GM18870 (cell line): ENCODE measurements around the gene THOC1.

Experiments
- ATAC-seq: cut with Tn5 transposase; IDR thresholded peaks from one replicate; pipeline ENCODE4 v1.9.1; 2021; ENCODE audit warnings: moderate library complexity; ENCODE audit not compliant: unreplicated experiment

THOC1 gene

DNA sequence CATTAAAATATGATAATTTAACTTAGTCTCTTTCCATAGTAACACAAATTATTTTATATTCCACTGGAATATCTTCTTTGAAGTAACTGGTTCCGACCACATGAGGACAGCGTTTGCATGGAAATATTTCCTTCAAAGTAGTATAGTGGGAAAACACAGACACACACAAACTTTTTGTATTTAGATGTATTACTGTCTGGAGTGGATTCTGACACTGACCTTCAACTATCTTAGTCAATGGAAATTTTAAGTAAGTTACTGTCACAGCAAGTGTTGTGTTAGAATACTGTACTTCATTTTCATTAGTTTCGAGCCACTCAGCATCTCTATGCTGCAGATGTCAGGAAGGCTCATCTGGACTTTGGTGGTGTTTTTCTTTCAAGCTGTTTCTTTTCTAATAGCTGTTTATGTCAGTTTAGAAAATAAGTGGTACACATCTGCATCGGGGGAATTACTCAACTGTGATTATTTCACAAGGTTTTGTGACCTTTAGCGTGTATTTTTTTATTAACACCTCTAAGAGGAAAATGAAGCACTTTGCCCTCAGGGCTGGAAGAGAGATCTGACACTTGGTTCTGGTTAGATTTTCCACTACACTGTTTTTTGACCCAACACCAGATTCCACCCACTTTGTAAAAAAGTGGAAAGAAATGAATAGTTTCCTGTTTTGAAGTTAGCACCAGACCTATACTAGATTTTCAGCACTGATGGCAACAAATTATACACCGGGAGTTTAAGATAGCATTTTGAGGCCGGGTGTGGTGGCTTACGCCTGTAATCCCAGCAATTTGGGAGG lies 18.9 kb upstream of the THOC1 start:
- ATAC-seq: no peak

DNA sequence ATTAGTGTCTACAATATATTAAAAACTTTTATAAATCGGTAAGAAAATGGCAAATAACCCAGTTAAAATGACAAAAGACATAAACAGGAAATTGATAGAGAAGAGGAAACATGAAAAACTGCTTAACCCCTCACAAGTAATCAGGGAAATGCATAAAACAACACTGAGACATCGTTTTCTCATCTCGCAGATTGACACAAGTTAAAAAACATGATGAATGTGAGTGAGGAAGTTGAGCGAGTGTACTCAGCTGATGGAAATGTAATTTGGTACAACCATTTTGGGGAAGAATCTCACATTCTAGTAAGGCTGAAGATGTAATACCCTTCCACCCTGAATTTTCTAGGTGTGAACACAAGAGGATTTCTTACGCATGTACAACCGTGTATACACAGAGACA lies 18.0 kb upstream of the THOC1 start:
- ATAC-seq: no peak

DNA sequence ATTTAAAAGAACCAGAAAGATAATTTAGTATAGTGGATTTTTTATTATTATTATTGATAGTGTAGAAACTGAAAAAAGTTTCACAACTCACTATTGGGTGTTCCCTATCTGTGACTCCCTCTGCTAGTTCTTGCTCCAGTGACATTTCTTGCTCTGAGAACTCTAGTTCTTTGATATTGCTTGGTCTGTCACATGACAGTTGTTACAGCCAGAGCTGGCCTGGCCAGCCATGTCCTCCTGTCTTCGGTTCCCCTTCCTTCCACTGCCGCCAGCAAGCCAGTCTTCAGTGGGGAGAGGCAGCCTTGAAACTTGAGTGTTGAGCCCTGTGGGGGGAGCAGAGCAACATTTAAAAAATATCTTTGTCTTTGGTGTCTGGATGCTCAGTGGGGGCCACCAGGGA lies 7.6 kb upstream of the THOC1 start:
- ATAC-seq: no peak

DNA sequence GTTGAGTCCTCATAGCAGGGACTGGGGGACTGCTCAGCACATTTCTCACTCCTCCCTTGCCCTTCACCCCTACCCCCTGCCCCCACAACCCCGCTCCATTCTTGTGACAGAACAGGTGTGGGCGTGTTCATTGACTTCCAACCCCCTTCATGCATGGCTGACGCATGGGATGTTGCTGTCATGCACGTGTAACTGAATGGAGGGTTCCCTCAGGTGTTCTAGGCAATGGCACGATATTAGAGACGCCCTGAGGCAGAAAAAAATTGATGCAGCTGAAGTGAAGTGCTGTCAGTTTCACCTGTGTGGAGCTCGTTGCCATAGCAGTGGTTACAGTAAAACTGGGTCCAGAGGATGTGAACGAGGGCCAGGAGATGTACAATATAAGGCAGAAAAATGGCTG lies 6.5 kb upstream of the THOC1 start:
- ATAC-seq: no peak

DNA sequence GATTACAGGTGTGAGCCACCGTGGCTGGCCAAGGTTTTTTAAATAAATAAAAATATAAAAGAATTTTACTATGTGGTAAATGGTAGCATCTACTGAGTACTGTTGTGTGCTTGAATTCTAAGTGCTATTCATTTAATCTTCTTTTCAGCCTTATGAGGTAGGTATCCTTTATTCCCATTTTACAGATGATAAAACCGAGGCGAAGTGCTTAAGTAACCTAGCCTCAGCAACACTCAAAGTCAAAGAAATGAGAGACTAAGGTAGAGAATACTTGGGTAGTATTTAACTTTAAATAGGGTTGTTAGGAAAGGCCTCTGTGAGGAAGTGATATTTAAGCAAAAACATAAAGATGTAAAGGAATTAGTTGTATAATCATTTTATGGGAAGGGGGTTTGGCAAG lies 5.7 kb upstream of the THOC1 start:
- no peak for ATAC-seq

DNA sequence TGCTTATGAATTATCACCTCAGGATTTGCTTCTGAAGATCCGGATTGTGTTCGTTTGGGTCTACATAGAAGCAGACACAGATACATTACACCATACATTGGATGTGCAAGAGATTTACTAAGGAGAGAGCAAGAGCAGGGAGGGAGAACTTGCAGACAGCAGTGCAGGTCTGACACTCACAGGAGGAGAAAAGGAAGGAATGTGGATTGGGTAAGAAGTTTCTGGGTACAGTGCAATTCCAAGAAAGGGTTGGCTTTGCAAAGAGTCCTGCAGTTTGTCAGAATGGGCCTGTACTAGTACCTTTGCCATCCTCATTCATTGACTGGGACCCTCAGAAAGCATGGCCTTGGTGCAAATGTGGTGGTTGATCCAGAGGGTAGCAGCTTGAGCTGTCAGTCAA lies 4.8 kb upstream of the THOC1 start:
- no peak for ATAC-seq

DNA sequence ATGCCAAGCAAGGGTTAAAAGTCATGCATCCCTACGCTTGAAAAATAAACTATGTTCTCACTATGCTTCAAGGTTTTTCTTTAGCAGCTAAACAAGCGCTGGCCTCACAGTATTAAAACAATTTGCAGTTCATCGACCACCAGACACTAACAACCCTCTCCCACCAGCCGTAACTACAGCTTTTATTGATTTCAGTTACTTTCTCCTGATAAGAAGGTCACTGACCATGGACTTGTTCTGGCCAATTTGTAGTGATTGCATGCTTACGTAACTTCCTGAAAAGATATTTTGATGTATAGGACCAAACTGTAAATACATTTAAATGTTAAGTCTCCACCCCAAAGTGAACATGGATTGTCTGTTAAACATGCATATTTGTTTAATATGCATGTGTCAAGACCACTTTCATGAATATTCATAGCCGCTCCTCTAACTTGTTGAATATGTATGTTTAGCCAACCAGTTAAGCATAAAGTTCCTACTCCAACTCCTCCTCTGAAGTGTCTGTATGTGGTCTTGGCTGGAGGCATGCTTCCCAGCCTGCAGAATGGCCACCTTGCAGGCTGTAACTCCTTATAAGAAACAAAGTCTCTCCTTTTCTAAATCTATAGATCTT lies 1.7 kb upstream of the THOC1 start:
- no peak for ATAC-seq

DNA sequence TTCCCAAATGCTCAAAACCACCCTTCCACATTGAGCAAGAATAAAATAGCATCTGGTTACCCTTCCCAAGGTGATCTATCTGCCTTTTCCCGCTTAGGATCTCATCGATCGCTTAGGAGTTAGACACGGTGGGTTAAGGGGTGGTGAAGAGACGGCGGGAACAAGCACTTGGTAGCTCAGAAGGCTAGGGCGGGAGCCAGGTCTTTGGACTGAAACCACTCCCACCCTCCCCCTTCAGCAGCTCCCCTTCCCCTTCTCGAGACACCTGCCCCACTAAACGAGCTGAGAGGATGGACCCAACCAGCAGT lies 513 bp downstream of the THOC1 start:
- peak; percentile 16 for ATAC-seq

DNA sequence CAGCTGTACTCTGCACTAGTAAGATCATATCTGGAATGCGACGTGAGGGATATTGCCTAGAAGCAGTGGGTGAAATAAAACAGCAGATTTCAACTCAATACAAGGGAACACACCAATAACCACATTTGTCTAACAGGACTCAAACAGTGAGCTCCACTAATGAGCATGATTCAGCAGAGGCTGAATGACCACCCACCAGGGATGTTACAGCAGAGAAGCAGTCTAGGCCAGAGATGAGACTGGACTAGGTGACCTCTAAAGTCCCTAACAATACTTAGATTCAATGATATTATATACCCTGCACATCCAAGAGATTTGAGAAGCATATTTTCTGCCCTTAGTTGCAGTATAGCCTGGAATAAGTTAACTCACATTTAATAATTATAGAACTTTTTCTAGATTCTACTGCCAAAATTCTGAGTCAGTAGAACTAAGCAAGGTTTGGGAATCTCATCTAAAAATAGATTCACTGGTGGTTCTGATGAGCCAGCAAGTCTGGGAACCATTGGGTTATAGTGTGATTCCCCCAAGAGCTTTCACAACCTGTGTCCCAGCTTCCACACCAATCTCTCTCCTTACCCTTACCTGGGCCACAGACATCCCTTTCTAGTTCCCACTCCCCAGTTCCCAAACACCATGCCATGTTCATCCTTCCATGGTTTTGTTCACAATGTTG lies 6.3 kb downstream of the THOC1 start:
- no peak for ATAC-seq

DNA sequence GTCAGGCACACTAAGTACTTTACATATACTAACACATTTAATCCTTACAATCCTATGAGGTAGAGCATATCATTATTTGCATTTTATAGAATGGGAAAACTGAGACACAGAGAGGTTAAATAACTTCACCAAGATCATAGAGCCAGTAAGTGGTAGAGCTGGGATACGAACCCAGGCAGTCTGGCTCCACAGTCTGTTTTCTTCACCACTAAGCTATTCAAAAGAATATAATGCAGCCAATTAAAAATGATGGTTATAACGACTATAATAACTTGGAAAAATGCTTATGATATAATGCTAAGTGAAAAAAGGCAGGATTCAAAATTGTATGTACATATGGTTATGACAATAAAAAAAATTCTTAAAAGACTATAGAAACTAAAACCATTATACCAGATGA lies 7.3 kb downstream of the THOC1 start:
- no peak for ATAC-seq

DNA sequence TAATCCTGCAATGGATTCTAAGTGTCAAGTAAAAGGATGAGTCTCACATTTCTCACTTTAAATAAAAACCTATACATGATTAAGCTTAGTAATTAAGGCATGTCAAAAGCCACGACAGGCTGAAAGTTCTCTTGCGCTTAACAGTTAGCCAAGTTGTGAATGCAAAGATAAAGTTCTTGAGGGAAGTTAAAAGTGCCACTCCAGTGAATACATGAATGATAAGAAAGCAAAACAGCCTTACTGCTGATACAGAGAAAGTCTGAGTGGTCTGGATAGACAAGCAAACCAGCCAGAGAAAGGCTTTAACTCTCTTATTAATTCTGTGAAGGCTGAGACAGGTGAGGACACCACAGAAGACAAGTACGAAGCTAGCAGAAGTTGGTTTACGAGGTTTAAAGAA lies 12.7 kb downstream of the THOC1 start:
- no peak for ATAC-seq

DNA sequence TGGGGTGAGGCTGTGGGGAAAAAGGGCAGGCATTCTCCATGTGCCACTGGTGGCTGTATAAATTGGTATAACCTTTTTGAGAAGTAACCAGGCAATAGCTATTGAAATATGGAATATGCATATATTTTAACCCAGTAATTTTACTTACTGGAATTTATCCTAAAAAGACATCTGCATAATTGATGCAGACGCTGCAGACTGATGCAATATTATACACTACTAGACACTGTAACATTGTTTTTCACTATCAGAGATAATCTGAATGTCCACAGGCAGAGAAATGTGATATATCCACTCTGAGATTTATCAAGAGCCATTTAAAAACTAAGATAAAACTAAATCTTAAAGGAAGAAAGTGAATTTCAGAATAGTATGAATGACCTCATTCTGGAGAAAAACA lies 14.7 kb downstream of the THOC1 start:
- no peak for ATAC-seq

DNA sequence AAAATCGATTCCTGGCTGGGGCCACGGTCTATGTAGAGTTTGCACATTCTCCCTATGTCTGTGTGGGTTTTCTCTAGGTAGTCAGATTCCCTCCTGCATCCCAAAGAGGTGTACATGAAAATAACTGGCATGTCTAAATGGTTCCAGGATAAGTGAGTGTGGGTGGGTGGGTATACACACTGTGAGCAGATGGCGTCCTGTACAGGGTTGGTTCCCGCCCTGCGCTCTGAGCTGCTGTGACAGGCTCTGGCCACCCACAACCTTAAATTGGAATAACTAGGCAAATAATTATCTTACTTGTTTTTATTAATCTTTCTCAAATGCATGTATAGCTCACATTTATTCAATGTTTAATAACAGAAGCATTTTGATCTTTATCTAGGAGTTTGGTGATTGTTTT lies 16.3 kb downstream of the THOC1 start:
- no peak for ATAC-seq

DNA sequence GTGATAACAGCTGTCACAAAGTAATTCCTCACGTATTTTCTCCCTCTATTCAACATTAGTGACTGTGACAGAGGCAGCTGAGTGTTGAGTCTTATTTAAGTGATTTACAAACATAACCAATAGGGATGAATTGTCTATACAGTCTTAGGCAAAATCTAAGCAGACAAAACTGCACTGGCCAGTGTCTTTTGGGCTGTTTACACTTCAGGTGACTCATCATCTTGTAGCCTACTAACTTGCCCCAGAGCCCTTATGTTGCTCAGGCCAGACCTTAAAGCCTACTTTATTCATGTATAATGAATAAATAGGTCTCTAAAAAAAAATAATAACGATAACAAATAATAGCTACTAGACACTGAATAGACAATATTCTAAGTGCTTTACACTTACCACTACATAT lies 17.2 kb downstream of the THOC1 start:
- ATAC-seq: no peak

DNA sequence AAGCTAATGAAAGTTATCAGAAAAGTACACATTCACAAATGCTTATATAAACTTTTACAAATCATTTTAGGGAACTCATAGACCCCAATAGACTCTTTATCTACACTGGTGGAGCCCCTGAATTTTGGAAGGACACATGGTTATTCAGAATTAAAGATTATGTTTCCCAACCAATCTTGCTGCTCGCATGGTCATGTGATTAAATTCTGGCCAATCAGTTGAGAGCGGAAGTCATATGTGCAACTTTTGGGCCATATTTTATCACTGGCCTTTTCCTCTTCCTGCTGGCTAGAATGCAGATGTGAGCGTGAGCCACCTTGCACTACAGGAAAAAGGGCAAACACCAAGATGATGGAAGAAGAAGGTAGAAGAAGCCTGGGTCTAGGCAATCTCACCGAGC lies 19.8 kb downstream of the THOC1 start:
- ATAC-seq: no peak

DNA sequence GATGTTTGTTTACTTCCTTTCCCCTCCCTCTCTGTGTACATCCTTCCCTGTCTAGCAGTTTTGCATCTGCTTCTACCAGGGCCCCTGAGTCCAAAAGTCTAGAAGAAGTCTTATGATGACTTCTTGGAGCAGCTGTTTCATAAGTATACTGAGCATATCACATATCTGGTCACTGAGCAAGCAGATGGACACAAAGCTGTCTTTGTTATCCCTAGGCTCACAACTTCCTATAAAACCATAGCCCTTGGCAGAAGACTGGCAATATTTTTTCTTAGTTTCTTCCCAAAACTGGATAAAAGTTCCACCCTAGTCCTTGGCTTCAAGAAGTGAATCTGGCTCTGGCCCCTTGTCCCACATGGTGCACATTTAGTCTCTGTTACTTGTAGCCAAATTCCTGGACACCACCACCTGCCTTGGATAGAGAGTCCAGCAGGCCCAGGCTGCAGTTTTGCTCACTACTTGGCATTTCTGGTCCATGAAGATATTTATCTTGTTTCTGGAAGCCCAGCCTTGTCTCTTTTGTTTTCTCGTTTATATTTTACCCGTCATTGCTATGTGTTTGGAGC lies 22.5 kb downstream of the THOC1 start:
- ATAC-seq: no peak

DNA sequence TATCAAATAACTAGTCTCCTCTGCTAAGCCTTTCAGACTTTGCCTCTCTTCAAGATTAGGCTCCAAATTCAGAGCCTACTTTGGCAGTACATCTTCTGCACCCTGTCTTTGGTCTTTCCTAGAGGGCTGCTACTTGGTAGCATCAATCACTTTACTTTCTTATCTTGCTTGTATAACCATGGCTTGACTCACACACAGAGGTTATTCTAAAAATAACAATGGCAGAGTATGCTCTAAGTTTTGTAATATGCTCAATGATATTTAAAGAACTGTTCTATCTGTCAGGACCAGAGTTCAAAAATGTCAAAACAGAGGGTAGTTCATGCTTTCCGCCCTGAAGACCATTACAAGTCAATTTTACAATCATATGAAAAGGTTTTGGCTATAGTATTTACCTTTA lies 27.7 kb downstream of the THOC1 start:
- no peak for ATAC-seq

DNA sequence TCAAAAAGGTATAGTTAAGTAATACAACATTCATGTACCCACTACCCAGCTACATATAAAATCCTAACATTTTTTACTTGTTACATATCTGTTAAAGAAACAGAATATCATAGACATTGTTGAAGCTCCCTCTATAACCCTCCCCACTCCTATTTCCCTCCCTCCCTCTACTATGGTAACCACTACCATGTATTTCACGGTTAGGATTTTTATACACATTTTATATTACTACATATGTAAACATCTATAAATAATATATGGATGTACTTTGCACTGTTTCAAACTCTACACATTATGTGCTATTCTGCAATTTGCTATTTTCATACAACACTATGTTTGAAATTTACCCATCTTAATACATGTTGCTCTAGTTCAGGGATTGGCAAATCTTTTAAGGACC lies 36.3 kb downstream of the THOC1 start:
- ATAC-seq: no peak

DNA sequence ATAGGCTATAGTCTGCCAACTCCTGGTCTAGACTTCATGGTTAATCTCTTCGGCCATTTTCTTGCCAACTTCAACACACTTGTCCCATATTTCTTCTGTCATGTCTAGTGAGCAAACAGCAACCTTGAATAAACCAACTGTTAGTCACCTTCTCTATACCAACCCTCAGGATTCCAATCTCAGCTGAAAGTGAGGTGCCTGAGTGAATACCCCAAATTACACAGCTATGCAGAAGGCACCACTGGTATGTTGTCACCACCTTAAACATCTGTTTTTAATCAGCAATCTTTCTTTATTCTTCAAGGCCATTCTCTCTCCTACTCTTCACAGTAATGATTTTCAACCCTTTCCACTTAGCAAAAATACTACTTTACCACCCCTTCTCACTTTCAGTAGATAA lies 39.3 kb downstream of the THOC1 start:
- no peak for ATAC-seq

DNA sequence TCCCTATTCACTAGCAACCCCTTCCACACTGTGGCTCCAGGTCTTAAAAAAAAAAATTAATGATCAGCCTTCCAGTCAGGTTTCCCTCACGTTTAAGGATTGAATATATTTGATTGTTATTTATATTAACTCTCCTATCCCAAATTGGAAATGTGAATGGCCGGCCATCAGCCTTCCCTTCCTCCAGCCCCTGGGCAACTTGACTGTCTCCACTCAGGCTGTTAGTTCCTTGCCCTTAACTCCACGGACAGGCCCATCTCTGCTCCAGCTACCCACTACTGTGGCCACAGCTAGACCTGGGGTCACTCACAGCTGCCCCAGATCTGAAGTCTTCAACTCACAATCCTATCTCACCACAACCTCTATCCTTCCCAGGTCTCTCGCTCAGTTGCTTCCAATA lies 39.9 kb downstream of the THOC1 start:
- ATAC-seq: no peak

DNA sequence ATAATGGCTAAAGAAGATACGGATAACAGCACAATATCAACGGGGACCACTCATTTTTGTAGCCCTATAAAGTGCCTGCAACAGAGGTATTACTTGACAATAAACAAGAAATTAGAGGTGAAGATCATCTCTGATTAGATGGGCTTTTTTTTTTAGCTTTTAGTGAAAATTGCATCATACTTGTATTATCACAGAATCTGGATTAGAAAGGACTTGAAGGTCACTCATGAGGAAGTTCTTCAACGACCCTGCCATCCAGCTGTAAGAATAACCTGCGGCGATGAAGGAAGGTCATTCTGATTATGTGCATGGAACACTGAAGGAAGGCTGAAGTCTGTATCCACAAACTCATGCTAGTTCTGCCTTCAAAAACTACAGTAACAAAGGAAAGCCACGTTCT lies 40.5 kb downstream of the THOC1 start:
- ATAC-seq: no peak

DNA sequence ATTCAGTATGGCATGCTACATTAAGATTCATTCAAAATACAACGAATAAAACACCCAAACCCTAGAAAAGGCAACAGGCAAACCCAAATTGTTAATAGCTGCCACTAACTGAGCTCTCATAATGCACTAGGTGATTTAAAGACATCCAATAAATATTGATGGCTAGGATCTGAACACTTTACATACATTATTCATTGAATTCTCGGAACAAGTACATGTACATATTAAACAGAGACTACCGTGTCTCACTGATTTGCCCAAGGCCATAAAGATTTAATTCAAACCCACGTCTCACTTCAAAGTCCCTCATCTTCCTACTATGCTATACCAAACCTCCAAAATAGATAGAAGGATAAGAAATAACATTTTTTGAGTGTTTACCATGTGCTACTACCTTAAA lies 42.1 kb downstream of the THOC1 start:
- ATAC-seq: no peak
